ENCODE measurements around the gene NRGN. TPM values are rescaled to one million over a fixed set of nuclear protein-coding genes. Genes with fewer than 3 reads are reported as not detected.

The NRGN gene
- polyA plus RNA-seq, 1 donor: 2.1 TPM

DNA sequence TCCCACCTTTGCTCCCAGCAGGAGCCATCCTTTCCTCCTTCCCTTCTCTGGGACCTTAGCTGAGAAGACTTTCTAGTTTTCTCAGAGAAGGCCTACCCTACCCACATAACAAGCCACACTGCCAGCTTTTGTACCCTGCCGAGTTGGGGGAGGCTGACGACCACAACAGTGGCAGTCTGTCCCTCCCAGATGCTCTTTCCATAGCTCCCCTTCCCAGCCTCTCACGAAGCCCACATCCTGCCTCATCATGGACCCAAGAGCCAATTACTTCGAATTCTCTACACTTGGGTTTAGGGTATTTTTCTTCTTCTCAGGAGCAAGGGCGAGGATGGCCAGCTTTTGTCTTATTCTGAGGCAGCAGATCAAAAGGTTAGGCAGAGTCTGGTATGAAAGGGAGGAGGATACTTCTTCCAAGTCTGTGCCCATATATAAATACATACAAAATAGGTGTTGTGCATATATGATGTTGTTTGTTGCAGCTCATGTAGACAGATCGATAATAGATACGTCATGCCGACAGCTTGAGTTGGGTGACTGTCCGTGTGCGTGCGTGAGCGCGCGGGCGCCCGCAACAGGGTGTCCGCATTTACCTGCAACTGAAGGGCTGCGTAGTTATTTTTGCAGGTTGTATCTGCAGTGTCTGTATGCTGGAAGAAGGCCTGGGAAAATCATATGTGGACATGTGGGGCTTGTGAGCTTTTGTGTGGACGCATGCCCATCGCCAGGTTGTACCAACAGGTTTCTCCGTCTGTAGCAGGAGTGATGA lies 846 bp upstream of the NRGN start:
- H3K27me3 ChIP-seq (ENCODE audit: control insufficient read depth, insufficient read depth, low read length): peaks cover 85% of the 10 kb centered on the region
- no CpG with 5 or more reads among the region's 21 CpGs for WGBS (ENCODE audit: insufficient coverage, low lambda C conversion rate)

DNA sequence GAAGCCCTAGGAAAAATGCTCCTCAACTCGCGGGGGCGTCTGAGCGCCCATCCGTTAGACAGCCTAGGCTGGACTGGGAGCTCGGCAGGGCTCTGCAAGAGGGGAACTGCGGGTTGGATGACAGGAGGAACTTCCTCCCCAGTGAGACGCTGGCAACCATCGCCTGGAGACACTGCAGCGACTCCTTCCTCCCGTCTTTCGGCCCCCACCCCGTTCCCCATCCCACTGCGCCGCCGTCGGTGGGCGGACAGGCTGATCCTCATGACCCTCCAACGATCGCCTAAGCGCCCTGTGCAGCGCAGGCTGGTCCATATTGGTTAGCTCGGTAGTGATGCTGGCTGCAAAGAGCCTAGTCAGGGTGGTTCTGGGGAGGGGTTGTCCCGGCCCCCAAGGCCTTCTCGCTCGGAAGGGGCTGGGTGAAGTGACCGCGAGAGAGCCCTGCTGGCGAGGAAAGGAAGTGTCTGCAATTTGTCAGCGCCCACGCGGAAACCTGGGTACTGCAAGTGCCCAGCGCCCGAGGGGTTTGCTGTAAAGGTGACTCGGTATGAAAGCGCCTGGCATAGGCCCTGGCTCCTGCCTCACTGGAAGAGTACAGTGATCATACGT lies 638 bp downstream of the NRGN start:
- WGBS (ENCODE audit: insufficient coverage, low lambda C conversion rate): no CpG with 5 or more reads among the region's 37 CpGs
- Histone ChIP-seq H3K27me3 (ENCODE audit: control insufficient read depth, insufficient read depth, low read length) (peaks cover 89% of the 10 kb centered on the region), H3K4me3 (ENCODE audit: low read length) (peak overlapping the region; percentile 39), H3K9me3 (ENCODE audit: control insufficient read depth, low read depth, low read length) (no peaks in the 10 kb centered on the region), H3K4me1 (ENCODE audit: control insufficient read depth, insufficient read depth, low read length) (peaks cover 15% of the 10 kb centered on the region), H3K27ac (ENCODE audit: low read length) (no peak overlapping the region), H3K36me3 (ENCODE audit: control insufficient read depth, insufficient read depth, low read length) (no peaks in the 10 kb centered on the region)
- no peak for DNase-seq

More for the DNA sequence above, 846 bp upstream of the NRGN start:
- Histone ChIP-seq H3K4me3 (ENCODE audit: low read length) (peak overlapping the region; percentile 39), H3K4me1 (ENCODE audit: control insufficient read depth, insufficient read depth, low read length) (peaks cover 13% of the 10 kb centered on the region), H3K9me3 (ENCODE audit: control insufficient read depth, low read depth, low read length) (no peaks in the 10 kb centered on the region), H3K36me3 (ENCODE audit: control insufficient read depth, insufficient read depth, low read length) (no peaks in the 10 kb centered on the region), H3K27ac (ENCODE audit: low read length) (no peak overlapping the region)
- DNase-seq: no peak

DNA sequence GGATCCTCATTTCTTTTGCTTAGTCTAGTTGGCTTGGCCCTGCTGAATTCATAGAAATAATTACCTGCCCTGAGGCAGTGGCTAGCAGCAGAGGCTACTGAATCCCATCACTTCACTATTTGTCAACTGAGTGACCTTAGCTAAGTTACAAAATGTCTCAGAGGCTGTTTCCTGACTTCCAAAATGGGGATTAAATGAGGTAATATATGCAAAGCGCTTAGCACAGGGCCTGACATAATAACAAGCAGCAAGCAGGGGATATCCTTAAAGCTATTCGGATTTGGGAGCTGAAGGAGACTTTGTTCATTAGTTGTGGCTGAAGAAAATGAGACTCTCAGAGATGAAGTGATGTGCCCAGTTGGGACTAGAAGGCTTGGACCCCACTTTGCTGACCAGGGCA lies 2.8 kb downstream of the NRGN start:
- no peaks in the 10 kb centered on the region for H3K9me3 ChIP-seq (ENCODE audit: control insufficient read depth, low read depth, low read length)
- peaks cover 21% of the 10 kb centered on the region for H3K4me1 ChIP-seq (ENCODE audit: control insufficient read depth, insufficient read depth, low read length)
- no CpG with 5 or more reads among the region's 2 CpGs for WGBS (ENCODE audit: insufficient coverage, low lambda C conversion rate)
- DNase-seq: no peak
- H3K27me3 ChIP-seq (ENCODE audit: control insufficient read depth, insufficient read depth, low read length): peaks cover 96% of the 10 kb centered on the region
- H3K27ac ChIP-seq (ENCODE audit: low read length): no peak overlapping the region
- H3K4me3 ChIP-seq (ENCODE audit: low read length): no peak overlapping the region
- H3K36me3 ChIP-seq (ENCODE audit: control insufficient read depth, insufficient read depth, low read length): no peaks in the 10 kb centered on the region

DNA sequence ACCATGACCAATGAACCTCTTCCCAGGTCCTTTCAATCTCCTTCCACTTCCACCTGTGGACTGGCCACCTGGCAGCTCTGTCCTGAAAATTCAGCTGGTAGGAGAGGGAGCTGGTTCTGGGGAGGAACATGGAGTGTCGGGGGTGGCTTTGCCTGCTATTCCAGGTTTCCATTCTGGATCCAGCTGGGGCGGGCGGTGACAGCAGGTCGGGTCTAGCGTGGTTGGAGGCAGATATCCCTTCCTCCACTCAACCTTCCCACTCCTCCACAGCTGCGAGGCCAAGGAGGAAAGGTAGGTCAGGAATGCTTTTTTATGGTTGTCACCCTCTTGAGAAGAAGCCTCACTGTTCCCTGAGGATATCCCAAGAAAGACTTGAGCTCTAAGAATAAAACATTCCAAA lies 3.3 kb downstream of the NRGN start:
- WGBS (ENCODE audit: insufficient coverage, low lambda C conversion rate): 40% methylated on average over 1 of the region's 6 CpGs
- Histone ChIP-seq H3K4me3 (ENCODE audit: low read length) (no peak overlapping the region), H3K36me3 (ENCODE audit: control insufficient read depth, insufficient read depth, low read length) (no peaks in the 10 kb centered on the region), H3K4me1 (ENCODE audit: control insufficient read depth, insufficient read depth, low read length) (peaks cover 21% of the 10 kb centered on the region), H3K27ac (ENCODE audit: low read length) (no peak overlapping the region), H3K9me3 (ENCODE audit: control insufficient read depth, low read depth, low read length) (no peaks in the 10 kb centered on the region), H3K27me3 (ENCODE audit: control insufficient read depth, insufficient read depth, low read length) (peaks cover 96% of the 10 kb centered on the region)
- no peak for DNase-seq

DNA sequence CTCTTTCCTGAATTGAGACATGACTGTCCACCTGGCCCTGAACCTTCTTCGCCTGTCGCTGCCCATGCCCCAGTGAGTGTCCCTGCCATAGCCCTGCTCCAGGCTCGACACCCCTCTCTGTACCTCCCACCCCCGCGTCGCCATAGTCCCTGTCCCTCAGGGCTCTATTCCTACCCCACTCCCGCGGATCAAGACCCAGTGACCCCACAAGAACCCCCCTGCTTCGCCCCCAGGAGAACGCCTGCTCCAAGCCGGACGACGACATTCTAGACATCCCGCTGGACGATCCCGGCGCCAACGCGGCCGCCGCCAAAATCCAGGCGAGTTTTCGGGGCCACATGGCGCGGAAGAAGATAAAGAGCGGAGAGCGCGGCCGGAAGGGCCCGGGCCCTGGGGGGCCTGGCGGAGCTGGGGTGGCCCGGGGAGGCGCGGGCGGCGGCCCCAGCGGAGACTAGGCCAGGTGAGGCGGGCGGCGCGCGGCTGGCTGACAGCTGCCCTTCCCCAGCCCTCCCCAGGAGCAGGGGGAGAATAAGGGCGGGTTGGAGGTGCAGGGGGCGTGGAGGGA lies 5.6 kb downstream of the NRGN start:
- no peaks in the 10 kb centered on the region for H3K36me3 ChIP-seq (ENCODE audit: control insufficient read depth, insufficient read depth, low read length)
- no peak for DNase-seq
- WGBS (ENCODE audit: insufficient coverage, low lambda C conversion rate): no CpG with 5 or more reads among the region's 44 CpGs
- no peaks in the 10 kb centered on the region for H3K9me3 ChIP-seq (ENCODE audit: control insufficient read depth, low read depth, low read length)
- no peak overlapping the region for H3K27ac ChIP-seq (ENCODE audit: low read length)
- H3K27me3 ChIP-seq (ENCODE audit: control insufficient read depth, insufficient read depth, low read length): peaks cover 98% of the 10 kb centered on the region
- no peak overlapping the region for H3K4me3 ChIP-seq (ENCODE audit: low read length)
- H3K4me1 ChIP-seq (ENCODE audit: control insufficient read depth, insufficient read depth, low read length): peaks cover 11% of the 10 kb centered on the region

DNA sequence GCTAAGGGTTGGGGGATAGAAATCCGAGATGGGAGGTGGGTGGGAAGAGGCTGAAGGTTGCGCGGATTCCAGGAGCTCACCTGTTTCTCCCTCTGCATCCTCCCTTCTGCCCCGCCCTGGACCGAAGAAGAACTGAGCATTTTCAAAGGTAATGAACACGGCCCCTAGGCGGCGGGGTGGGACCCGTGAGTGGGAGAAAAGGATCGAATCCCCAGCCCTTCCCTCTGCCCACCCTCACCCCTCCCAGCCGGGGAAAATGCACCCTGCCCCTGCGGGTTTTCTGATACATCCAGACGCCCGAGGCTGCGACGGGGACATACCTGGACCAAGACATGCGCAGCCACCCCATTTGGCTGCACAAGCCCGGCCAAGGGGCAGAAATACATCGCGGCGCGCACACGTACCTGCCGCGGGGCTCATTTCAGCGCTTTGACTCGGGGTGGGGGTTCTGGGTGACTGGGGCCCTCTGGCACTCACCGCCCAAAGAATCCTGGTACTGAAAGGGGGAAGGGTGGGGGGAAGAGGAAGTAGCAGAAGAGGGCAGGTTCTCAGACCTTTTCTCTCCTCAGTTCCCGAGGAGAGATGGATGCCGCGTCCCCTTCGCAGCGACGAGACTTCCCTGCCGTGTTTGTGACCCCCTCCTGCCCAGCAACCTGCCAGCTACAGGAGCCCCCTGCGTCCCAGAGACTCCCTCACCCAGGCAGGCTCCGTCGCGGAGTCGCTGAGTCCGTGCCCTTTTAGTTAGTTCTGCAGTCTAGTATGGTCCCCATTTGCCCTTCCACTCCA lies 6.3 kb downstream of the NRGN start:
- DNase-seq: peak in 1 of 2 donors; percentile 63
- H3K27me3 ChIP-seq (ENCODE audit: control insufficient read depth, insufficient read depth, low read length): peaks cover 98% of the 10 kb centered on the region
- H3K27ac ChIP-seq (ENCODE audit: low read length): peak overlapping the region; percentile 71
- peak overlapping the region; percentile 56 for H3K4me3 ChIP-seq (ENCODE audit: low read length)
- no peaks in the 10 kb centered on the region for H3K9me3 ChIP-seq (ENCODE audit: control insufficient read depth, low read depth, low read length)
- peaks cover 8% of the 10 kb centered on the region for H3K4me1 ChIP-seq (ENCODE audit: control insufficient read depth, insufficient read depth, low read length)
- H3K36me3 ChIP-seq (ENCODE audit: control insufficient read depth, insufficient read depth, low read length): no peaks in the 10 kb centered on the region
- WGBS (ENCODE audit: insufficient coverage, low lambda C conversion rate): no CpG with 5 or more reads among the region's 41 CpGs

DNA sequence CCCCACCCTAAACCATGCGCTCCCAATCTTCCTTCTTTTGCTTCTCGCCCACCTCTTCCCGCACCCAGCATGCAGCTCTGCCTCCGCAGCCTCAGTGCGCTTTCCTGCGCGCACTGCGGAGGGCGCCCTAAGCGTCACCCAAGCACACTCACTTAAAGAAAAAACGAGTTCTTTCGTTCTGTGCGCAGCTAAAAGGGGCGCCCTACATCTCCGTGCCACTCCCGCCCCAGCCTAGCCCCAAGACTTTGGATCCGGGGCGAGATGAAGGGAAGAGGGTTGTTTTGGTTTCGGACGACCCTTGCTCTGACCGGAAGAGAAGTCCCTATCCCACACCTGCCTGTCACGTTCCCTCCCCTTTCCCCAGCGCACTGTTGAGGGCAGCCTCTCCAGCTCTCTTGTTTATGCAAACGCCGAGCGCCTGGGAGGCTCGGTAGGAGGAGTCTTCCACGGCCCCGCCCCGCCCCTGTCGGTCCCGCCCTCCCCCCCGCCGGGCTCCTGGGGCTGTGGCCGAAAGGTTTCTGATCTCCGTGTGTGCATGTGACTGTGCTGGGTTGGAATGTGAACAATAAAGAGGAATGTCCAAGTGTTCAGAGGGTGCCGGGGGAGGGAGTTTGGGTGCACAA lies 7.0 kb downstream of the NRGN start:
- Histone ChIP-seq H3K9me3 (ENCODE audit: control insufficient read depth, low read depth, low read length) (peaks cover 1% of the 10 kb centered on the region), H3K27me3 (ENCODE audit: control insufficient read depth, insufficient read depth, low read length) (peaks cover 98% of the 10 kb centered on the region), H3K27ac (ENCODE audit: low read length) (peak overlapping the region; percentile 71), H3K36me3 (ENCODE audit: control insufficient read depth, insufficient read depth, low read length) (no peaks in the 10 kb centered on the region), H3K4me1 (ENCODE audit: control insufficient read depth, insufficient read depth, low read length) (peaks cover 8% of the 10 kb centered on the region), H3K4me3 (ENCODE audit: low read length) (peak overlapping the region; percentile 56)
- no CpG with 5 or more reads among the region's 37 CpGs for WGBS (ENCODE audit: insufficient coverage, low lambda C conversion rate)
- DNase-seq: peak; percentile 80 to 94

DNA sequence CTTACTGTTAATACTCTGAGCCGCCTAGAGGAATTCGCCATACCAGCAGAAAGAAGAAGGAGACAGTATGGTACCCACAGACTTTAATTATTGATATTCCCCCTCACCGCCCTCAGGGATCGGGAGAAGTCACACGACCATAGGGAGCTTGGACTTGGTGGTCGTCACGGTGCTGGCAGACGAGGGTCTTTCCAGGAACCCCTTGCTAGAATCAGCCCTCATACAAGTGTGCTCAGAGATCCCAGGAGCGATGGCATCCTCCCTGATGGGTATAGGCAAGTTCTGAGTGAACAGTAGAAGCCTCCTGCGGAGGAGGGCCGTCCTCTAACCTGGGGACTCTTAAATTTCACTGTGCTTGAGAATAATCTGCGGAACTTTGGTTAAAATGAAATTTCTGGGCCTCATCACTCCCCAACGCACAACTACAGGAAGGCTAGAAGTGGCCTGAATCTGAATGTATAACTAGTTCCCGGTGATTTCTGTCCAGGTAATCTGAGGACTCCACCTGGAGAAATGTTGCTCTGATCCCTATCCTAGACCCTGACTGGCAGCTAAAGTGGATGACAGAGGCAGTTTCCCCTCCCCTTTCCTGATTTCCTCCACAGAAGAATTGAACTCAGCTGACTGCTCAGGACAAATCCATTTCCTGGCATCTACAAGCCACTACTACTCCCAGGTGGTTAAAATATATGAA lies 7.8 kb downstream of the NRGN start:
- H3K4me3 ChIP-seq (ENCODE audit: low read length): no peak overlapping the region
- H3K36me3 ChIP-seq (ENCODE audit: control insufficient read depth, insufficient read depth, low read length): no peaks in the 10 kb centered on the region
- peaks cover 98% of the 10 kb centered on the region for H3K27me3 ChIP-seq (ENCODE audit: control insufficient read depth, insufficient read depth, low read length)
- H3K4me1 ChIP-seq (ENCODE audit: control insufficient read depth, insufficient read depth, low read length): peaks cover 16% of the 10 kb centered on the region
- H3K27ac ChIP-seq (ENCODE audit: low read length): no peak overlapping the region
- WGBS (ENCODE audit: insufficient coverage, low lambda C conversion rate): no CpG with 5 or more reads among the region's 14 CpGs
- no peak for DNase-seq
- H3K9me3 ChIP-seq (ENCODE audit: control insufficient read depth, low read depth, low read length): peaks cover 4% of the 10 kb centered on the region

DNA sequence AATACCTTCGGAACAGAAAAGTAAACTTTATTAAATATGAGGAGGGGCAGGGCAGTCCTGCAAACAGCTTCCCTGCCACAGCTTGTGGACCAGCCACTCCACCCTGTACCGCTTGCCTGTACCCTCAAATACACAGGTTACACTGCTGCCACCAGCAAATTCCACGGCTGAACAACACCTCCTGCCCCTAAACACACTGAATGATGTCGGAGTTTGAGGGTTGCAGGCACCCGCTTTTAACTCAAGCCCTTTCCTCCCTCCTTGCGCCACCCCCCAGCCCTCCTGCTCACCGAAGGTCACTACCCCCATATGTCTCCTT lies 8.3 kb downstream of the NRGN start:
- Histone ChIP-seq H3K4me3 (ENCODE audit: low read length) (no peak overlapping the region), H3K27me3 (ENCODE audit: control insufficient read depth, insufficient read depth, low read length) (peaks cover 98% of the 10 kb centered on the region), H3K36me3 (ENCODE audit: control insufficient read depth, insufficient read depth, low read length) (no peaks in the 10 kb centered on the region), H3K9me3 (ENCODE audit: control insufficient read depth, low read depth, low read length) (peaks cover 4% of the 10 kb centered on the region), H3K4me1 (ENCODE audit: control insufficient read depth, insufficient read depth, low read length) (peaks cover 16% of the 10 kb centered on the region), H3K27ac (ENCODE audit: low read length) (no peak overlapping the region)
- no peak for DNase-seq
- 60% methylated on average over 1 of the region's 7 CpGs for WGBS (ENCODE audit: insufficient coverage, low lambda C conversion rate)

Data from large intestine (tissue), 3 donors.